GM19099 (cell line): ENCODE data around the gene IFI27L1.
A peak's percentile ranks its signal among the peaks of the same experiment; 100 is the strongest.

Experiments
- POLR2A ChIP-seq: IDR thresholded peaks from 3 replicates; pipeline ENCODE4 v1.6.1; 2011; ENCODE audit warnings: low read depth; ENCODE audit not compliant: insufficient read length; ENCODE audit errors: extremely low read depth

IFI27L1 gene

DNA sequence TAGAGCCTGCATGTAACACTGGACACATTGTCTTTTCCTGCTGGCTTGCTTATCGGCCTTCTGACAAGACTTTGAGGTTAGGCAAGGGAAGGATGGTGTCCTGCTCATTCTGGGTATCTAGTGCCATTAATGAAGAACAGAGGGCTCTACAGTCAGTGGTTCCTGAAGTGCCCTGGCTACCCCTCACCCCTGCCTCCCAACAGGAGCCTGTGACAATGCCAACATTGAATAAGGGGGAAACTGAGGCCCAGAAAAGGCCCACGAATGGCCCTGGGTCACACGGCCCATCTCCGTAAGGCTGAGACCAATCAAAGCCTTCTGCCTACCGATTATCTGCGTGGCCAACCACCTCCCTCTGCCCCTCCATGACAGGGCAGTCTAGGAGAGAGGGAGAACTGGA, 46.2 kb downstream of the IFI27L1 start:
- no peak for TF ChIP-seq POLR2A

DNA sequence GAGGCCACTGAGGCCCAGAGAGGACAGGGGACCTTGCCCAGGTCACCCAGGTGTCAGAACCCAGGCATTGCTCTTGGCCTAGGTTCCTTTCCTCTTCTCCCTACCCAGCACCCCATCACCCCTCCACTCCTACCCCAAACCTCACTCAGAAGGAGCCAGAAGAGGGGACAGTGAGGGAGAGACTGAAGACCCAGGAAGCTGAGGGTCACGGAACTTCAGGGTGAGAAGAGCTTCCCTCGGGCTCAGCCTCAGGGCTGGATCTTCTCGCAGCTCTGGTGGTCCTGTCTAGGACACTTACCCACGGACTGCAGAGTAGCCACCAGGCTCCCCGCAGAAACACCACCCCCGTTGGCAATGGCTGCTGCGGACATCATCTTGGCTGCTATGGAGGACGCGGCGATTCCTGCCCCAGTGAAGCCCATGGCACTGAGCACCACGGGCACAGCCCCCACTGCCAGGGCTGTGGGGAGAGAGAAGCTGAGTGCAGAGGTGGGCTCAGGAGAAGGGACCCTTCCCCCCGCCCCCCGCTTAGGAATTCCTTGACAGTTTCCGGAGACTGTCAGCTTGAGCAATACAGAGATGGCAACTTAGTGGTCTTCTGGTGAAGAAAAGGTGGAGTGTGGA, 47.2 kb downstream of the IFI27L1 start:
- no peak for TF ChIP-seq POLR2A

DNA sequence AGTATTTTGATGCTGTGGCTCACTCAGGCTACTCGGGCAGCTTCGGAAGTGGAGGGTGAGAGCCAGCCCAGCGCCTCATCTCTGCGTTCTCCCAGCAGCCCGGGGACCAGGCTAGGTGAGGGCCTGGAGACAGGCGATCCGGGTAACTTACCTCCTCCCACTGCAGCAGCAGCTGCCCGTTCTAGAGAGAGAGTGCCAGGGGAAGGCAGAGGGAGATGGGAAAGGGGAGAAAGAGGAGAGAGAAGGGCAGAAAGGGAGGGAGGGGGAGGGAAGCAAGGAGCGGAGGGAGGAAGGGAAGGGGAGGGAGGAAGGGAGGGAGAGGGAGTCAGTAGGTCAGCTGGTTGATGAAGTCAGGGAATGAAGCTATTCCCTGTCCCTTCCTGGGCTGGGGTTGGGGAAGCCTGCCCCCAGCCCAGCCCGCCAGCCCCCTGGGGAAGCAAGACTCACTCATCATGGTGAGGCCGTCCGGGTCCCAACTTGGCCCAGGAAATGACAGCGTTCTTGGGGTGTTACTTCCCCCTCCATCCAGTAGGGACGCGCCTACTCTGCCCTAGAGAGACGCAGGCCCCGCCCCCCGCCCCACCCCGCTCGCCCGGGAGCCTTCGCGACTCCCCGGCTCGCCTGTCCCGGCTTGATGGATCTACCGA, 48.1 kb downstream of the IFI27L1 start, which contains the start of gene IFI27L2:
Gene IFI27L2, minus strand, starts transcription at position 494 of the 647 bp plus-strand sequence. Its CDS starts 40 bp downstream, at position 454.
- peak; percentile 75 for TF ChIP-seq POLR2A

DNA sequence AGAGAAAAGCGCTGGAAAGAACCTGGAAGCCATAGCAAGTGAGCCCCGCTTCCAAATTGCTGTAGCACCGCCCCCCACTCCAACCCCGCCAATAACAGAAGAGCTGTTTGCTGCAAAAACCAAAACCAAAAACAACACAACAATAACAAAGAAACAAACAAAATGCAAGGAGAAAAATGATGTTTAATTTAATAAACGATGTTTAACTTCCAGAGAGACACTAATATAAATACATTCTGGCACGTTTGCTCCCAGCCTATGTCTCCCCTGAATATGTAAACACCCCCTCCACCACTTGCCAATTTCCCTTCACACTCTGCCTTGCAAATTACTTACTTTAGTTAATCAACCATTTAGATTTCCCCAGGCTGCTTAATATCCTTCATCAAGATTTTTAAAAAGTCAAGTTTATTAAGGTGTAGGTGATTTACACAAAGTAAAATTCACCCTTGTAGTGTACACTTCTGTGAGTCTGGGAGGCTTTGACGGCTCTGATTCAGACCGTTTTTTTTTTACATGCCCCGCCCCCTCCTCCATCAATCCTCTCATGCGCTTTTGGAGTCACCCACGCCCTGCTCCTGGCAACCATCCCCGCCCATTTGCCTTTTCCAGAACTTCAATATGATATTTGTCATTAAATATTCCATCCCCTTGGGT, 48.8 kb downstream of the IFI27L1 start:
- no peak for TF ChIP-seq POLR2A

DNA sequence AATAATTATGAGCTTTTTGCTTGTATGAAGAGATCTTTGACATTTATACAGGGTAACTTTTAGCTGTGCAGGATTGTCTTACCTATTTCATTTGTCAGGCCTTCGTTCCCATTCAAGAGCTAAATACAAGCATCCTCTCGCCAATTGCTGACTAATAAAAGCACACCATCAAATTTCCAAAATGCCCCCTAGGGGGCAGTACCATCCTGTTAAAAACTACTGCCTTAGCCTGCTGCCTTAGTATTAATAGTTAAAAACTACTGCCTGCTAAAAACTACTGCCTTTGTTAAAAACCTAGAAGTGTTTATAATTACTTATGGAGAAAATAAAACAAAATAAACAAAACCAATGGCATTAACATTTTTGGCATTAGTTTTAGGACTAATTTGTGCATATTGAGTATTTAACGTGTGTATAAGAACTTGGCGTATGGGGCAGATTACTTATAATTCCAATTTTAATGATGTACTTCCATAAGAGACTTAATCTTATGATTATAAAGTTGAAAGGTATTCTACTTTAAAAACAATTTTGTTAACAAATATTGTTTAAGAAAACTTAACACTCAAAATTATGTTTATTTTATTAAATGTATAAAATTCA, 51.3 kb downstream of the IFI27L1 start:
- no peak for TF ChIP-seq POLR2A

DNA sequence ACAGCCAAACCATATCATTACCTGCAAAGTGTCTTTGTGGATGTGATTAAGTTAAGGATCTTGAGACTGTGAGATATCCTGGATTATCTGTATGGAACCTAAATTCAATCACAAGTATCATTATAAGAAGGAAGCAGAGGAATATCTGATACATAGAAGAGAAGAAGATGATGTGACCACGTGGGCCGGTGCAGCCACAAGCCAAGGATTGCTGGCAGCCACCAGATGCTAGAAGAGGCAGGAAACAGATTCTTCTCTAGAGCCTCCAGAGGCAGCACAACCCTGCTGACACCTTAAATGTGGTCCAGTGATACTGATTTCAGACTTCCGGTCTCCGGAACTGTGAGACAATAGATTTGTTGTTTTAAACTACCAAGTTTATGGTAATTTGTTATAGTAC, 54.4 kb downstream of the IFI27L1 start:
- TF ChIP-seq POLR2A = no peak

DNA sequence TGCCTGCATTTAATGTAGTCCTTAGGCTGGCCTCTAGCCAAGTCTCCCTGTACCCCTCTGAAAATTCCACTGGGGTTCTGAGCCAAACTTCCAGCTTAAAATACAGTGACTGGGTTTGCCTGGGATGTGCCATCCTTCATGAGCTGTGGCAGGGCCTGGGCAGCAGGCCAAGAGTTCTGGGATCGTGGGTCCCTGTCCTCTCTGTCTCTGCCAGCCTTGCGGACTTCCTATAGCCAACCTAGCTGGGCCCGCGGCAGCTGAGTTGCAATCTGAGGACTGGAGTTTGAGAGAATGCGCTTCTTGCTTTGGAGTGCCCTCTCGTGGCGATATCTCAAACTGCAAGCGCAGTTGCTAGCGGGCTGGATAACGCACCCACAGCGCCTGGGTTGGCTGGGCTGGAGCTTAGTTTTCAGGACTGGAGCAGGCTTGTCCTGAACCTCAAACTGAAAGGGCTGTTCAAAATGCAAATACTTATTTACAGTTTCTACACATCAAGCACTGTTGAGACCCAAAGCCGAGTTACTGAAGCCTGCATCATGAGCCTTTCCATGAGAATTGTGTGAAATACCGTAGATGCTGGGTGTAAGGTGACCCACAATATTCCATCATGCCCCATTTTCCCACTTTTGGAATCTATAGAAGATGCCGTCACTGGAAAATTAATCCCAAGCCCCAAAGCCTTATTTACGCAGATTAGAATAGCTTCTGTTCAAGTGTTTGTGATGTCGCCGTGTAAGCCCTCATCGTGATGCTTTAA, 55.6 kb downstream of the IFI27L1 start:
- TF ChIP-seq POLR2A = no peak

DNA sequence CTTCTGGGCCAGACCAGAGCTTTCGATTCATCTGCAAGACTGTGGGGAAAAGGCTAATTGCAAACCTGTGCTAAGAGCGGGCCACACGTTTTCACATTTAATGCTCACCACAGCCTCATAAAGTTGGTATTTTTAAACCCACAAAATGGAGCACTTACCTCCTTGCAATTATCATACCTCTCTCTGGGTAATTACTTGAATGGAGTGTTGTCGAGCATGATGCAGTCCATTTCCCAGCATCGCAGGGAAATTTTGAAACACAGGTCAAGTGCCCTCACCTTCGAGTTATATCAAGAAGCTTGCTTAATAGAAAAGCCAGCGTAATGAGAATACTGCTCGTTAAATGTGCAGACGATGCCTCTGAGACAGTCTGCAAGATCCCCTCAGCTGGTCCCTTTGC, 57.1 kb downstream of the IFI27L1 start:
- no peak for TF ChIP-seq POLR2A

DNA sequence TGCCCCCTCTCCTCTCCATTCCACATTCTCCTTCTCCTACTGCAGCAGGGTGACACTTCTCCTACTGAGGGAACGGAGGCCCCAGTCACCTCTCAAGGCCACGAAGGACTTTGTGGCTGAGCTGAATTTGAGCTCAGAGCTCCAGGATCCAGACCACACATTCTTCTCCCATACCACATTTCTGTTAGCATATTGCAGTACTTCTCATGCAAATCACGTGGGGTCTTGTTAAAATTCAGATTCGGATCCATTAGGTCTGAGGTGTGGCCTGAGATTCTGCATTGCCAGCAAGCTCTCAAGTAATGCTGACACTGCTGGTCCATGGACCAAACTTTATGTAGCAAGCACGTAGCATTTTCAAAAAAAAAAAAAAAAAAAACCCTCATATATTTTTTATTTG, 57.9 kb downstream of the IFI27L1 start:
- no peak for TF ChIP-seq POLR2A

DNA sequence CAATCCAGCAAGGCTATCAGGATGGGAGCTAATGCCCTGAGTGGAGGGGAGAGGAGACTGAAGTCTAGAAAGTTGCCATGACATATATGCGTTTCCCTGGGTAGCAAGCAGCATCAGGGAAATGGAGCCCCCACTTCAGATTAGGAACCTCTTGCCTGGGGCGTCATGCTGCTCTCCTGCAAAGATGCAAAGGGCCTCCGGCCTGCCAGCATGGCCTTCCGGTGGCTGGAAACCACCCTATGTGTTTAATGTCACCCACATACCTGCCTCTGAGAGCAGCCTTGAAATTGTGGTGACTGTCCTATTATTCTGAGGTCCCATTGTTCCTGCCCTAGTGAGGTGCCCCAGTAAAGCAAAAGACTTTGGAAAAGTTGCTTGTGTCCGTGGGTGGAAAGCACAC, 58.3 kb downstream of the IFI27L1 start:
- no peak for TF ChIP-seq POLR2A

DNA sequence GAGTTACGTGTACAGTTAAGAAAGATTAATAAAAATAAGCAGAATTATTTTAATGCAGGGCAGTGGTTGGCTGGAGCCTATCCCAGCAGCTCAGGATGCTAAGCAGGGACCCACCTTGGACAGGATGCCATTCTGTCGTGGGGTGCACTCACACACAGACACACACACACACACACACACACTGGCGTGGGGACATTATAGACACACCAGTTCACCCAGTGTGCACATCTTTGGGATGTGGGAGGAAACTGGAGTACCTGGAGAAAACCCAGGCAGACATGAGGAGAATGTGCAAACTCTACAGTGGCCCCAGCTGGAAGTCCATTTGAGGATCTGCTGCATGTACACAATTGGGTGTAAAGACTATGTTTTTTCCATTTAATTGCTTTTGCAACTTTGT, 61.1 kb downstream of the IFI27L1 start:
- no peak for TF ChIP-seq POLR2A

DNA sequence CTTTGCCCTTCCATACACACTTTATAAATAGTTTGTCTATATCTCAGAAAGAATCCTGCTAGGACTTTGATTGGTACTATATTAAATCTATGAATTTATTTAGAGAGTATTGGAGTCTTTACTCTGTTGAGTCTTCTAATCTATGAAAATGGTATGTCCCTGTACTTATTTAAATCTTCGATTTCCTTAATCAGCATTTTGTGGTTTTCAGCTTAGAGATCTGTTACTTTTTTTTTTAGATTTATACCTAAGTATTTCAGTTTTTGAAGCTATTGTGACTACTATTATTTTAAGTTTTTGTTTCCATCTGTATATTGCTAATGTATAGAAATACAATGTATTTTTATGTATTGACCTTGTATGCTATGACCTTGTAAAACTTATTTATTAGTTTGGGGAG, 61.7 kb downstream of the IFI27L1 start:
- no peak for TF ChIP-seq POLR2A

DNA sequence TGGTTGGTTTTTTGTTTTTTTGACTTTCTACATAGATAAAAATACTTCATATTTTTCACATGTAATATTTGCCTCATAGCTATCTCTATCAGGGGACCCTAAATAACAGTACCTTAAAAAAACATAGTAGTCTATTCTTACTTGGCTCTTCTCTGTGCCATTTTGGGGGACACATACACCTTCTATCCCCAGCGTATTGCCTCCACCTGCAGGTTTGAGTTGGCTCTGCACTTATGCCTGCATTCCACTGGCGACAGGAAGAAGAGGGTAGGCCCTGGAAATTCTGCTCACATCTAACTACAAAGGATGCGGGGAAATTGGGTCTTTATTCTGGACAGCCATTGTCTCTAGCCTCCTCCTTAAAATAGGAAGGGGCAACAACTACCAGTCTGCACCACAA, 62.1 kb downstream of the IFI27L1 start:
- no peak for TF ChIP-seq POLR2A

DNA sequence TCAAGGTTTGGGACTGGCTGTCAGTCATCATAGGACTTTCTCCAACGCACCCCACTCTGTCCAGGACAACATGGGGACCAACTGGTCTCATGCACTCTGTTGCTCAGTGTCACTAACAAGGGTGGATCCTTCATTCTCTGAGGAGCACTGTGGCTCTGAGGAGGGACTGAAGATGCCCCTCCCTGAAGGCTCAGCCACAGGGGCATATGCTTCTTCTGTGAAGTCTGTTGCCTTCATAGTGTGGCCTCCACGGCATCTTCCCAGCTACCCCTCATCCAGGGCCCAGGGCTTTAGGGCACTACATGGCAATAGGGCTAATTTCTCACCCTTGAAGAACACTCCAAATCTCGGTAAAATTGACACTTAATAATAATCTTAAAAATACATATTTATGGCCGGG, 62.6 kb downstream of the IFI27L1 start:
- no peak for TF ChIP-seq POLR2A

DNA sequence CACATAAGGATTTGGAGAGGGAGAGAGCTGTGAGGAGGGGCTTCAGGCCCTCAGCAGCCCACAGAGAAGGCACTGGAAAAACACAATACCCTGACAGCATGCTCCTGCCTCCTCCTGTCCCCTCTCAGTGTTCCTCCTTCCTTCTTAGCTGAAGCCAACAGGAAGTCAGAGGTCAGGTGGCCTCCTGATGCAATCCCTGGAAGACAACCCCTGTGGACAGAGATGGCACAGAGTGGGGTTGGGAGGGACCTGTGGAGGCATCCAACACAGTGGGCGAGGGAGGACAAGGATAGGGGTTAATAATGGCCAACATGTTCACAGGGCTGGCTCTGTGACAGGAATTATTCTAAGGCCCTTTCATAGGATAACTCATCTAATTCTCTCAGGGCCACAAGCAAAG, 63.7 kb downstream of the IFI27L1 start:
- TF ChIP-seq POLR2A = no peak
